SIG-M5 (cell line): ENCODE data around the gene TSPYL6.
"Not testable (repeated sequence)": the region's sequence is repeated elsewhere in the genome, so short reads cannot be mapped to it uniquely, and the experiment has no call there.

Experiments used
- DNase-seq: peaks from one replicate; lab custom pipeline; 2025; lab: John Stamatoyannopoulos, UW

TSPYL6 gene

DNA sequence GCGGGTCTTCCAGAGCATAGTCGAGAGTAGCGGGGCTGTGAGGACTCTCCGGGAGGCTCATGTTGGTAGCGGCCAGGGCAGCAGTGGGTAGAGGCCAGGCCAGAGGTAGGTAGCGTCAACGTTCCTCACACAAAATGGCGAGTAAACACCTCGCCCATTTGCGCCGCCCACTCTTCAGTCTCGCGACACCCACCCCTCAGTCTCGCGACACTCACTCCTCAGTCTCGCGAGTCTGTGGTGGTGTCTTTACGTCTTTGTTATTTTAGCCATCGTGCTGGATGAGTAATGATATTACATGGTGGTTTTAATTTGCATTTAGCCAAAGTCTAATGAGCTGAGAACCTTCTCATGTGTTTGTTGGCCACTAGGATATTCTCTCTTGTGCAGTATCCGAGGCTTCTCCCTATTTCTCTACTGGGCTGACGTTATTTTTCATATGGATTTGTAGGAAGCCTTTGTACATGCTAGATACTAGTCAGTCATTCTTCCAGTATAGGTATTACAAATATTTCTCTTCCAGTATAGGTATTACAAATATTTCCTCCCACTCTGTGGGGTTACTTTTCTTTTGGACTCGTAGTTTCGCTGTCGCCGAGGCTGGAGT lies at the start of gene TSPYL6:
Gene TSPYL6 (minus strand): TSS at position 139 of the 604 bp plus-strand sequence. CDS start 78 bp downstream, at position 61.
- no peak for DNase-seq

DNA sequence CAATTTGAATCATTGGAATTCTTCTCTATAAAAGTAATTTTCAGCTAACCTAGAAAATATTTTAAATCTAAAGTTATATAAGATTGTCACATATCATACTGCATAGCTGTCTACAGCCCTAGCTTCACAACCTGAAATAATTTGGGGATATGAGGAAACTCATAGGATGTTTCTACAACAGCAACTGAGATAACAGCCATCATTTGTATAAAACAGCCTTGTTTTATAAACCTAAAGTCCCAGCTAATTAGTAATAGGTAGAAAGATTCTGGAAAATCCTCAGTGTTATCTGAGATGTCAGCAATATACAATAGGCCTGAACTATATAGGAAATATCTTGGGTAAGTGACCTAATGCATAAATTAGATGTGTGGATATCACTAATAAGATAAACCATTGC lies 47.6 kb upstream of the TSPYL6 start:
- no peak for DNase-seq

DNA sequence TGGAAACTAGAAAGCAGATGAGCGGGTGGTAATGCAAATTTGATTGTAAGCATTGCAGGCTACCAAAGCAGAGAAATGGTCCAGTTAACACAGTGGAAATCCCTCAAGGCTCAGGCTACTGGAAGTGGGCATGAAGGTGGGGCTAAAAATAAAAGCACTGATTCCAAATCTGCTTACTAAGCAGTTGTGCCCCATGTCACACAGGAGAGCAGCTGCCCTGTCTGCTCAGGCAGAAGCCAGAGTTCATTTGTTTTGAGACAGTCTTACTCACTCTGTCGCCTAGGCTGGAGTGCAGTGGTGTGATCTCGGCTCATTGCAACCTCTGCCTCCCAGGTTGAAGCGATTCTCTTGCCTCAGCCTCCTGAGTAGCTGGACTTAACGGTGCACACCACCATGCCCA lies 42.5 kb upstream of the TSPYL6 start:
- no peak for DNase-seq

DNA sequence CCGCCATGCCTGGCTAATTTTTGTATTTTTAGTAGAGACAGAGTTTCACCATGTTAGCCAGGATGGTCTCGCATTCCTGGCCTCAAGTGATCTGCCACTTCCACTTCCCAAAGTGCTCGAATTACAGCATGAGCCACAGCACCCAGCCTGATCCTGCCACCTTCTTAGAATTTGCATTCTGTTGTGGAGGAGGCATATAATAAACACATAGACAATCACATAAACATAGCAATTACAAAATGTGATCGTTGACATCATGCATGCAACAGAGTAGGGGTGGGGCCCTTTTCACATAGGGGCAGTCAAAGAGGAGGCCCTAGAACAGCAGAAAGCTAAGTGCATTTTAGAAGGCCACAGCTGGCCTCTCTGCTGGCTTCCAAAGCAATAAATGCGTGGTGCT lies 39.9 kb upstream of the TSPYL6 start:
- DNase-seq = no peak

DNA sequence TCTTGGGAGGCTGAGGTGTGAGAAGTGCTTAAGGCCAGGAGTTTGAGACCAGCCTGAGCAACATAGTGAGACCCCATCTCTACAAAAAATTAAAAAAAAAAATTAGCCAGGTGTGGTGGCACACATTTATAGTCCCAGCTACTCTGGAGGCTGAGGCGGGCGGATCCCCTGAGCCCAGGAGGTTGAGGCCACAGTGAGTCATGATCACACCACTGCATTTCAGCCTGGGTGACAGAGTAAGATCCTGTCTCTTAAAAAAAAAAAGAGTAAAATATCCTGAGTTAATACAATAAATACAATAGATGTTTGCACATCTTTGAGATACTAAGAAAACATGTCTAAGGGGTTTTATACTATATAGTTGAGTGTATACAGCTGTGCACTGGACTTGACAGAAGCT lies 38.6 kb upstream of the TSPYL6 start:
- not testable (repeated sequence) for DNase-seq

DNA sequence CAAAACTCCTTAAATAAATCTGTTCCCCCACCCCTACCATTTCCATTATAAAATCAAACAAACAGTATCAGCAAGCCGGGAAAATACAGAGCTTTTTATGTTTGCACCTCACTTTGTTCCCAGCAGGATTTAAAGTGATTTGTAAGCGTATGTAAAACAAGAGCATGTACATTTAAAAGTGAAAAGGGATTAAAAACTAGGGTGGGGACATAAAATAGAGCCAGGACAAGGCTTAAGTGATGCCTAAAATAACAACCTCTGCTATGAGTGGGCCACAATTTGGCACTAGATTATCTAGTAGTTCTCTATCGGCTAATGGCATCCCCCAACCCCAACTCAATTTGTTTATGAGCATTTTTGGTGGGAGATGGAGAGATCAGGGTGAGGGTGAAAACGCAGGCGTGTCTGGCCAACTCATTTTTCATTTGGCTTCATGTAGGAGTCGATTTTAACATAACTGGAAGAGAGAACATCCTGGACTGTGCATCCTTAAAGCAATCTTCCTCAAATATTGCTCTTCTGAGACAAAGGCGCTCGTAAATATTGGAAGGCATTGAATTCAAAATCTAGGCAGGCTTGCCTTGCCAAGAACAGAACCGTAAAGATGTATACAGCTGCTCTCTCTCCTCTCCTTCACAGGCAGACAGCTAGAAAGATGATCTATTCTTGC lies 34.5 kb upstream of the TSPYL6 start:
- no peak for DNase-seq

DNA sequence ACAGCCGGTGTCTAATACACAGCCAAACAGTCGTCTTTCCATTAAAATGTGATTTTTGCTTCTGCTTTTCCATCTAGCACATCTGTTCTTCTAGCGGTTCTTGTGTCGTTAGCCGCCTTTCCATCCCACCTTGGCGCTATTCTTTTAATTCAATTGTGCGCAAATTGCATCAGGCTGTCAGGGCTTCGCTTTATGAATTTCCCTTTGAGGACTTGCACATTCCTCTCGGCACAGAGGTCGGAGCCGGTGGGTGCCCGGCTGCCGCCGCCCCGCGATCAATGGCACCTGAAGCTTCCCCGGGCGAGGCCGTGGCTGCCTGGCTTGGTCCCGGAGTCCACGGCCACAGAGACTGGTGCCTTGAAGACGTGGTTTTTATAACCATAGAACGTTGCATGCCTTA lies 33.9 kb upstream of the TSPYL6 start:
- no peak for DNase-seq

DNA sequence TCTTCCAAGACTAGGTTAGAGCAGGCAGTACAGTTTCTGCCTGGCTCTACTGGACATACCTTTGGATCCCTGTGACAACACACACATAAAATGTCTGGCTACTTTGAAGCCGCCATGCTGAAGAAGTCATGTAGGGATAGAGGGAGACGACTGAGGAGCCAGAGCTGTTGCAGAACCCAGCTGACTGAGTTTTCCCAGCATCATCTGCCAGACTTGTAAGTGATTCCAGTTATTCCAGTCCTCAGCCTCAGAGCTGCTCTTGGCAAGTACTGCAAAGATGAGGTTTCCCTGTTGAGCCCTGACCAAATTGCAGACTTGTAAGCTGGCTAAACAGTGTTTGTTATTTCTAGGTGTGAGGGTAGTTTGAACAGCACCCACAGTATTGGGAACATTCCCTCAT lies 31.5 kb upstream of the TSPYL6 start:
- DNase-seq = no peak

DNA sequence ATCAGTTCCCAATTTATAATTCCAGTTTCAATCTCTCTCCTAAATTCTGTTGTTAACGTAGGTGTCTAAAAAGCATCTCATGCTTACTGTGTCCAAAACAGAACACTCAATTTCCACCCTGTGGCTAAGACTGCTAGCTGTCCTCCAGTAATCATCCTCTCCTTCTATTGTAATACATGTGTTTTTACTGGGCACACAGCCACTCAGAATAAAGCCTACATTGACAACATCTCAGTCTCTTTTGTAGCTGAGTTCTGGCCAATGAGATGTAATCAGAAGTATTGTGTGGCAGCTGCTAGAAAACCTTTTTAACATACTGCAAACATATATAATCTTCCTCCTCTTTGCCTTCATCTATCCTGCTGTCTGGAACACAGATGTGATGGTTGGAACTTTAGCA lies 29.4 kb upstream of the TSPYL6 start:
- DNase-seq = no peak

DNA sequence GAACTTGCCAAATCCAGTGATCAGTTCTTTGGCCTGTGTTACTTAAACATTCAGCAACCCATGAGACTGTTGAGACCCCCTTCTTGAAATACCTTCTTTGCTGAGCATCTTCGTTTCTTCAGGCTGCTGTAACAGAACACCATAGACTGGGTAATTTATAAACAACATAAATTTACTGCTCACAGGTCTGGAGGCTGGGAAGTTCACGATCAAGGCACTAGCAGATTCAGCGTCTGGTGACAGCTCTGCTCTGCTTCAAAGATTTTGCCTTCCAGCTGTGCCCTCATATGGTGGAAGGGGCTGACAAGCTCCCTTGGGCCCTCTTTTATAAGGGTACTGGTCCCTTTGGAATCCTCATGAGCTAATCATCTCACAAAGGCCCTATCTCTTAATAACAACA lies 28.8 kb upstream of the TSPYL6 start:
- no peak for DNase-seq

DNA sequence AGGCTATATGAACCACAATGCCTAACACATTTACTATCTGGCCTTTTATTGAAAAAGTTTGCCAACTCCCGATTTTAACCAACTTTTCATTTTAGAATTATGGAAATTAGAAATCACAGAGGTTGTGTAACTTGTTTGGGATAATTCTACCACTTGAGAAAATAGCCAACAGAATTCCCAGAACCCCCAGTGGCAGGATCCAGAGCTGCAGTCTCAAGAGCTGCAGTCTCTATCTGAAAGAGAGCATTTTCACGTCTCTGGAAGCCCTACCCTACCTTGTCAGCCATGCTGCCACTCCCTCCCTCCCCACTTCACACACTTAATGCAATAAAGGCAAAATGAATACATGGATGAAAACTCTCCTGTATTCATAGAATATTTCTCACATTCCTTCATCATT lies 23.4 kb upstream of the TSPYL6 start:
- DNase-seq = no peak

DNA sequence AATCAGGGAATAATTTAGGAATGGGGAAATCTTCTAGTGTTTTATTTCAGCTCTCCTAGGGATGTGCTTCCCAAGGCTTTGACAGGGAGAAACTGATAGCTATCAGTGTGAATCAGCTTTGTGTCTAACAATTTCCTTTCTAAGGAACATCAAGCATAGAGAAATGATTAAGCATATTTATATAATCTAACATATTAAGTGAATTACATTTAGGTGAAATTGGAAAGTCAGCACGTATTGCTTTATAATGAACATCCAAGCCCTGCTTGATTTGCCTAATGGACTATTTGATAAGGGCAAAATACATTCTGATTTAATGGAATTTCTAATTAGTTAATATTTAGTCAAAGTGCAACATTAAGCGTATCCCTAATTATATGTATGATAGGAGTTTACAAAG lies 19.5 kb upstream of the TSPYL6 start:
- no peak for DNase-seq

DNA sequence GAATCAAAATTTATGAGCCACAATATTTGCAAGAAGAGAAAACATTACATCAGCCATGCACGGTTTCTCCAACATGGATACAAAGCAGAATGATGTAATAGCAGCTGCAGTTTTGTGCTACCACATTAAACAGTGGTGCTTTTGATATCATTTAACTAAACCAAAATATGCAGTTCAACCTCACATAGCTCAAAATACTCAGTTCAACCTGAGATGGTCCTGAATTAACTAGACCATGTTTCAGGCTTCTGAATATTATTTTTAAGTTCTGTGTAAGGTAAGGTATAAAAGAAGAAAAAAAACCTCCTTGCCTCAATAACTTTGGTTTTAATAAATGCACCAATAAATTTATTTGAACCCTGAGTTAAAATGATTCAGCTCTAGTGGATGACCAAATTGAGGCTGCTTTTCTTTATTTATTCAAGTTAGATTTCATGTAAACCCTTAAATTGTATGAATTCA lies 18.8 kb upstream of the TSPYL6 start:
- DNase-seq = no peak

DNA sequence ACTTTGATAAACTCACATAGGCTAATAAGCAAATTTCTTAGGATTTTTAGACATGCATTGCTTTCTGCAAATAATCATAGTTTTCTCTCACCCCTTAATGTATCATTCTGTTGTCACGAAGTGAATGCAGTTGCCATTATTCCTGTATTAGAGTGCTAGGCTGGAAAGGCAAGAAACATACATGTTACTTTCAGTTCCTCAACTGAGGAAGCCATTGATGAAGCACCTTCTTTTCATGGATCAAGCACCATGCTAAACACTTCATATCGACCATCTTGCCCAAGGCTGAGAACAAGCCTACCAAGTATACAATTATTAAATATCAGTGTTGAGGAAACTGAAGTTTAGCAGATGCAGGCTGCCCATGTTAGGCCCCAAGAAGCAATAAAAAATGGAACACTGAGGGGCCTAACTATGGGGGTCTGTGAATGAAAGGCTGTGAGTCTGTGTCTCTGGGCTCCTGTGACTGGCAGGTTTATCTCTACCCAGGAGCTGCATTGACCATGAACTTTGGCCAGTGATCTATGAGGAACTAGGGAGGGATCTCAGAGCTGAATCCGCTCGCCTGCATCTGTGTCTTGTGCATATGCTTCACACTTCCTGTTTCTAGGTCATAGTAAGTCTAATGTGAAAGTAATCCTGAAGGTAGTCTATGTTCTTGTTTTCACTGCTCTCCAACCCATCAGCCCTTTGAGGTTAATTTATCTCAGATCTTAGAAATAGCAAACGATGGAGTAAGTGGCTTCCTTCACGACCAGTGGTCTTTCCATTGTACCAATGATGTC lies 16.0 kb upstream of the TSPYL6 start:
- DNase-seq = no peak

DNA sequence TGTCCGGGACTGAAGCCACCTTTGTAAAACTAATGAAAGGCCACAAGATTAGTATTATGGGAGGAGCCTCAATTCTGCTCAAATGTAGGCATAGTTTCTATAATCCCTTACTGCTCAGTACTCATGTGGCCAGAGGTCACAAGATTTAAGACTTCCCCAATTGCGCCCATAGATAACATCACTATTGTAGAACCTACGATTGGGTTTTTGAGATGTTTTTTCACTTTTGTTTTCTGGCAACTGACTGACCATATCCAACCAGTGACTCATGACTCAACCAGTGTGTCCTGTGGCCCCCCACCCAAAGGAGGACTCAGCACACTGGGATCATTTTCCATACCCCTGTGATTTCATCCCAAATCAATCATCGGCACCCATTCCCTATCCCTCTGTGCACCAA lies 15.2 kb upstream of the TSPYL6 start:
- DNase-seq = no peak

DNA sequence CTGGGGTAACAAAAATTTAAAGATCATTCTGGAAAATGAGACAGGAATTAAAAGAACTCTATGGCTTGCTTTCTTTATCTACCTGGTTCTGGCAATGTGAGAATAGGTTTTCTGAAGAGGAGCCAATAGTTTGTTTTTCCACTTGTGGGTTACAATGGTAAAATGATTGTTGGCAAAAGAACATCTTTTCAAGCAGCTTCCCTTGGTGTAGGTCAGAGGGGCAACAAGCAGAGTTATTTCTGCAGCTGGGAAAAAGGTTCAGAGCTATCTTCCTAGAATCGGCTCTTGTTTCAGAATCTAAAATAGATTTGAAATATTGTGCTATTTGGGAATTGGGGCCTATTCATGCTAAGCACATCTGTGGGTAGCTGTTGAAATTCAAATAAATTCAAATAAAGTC lies 11.5 kb upstream of the TSPYL6 start:
- no peak for DNase-seq

DNA sequence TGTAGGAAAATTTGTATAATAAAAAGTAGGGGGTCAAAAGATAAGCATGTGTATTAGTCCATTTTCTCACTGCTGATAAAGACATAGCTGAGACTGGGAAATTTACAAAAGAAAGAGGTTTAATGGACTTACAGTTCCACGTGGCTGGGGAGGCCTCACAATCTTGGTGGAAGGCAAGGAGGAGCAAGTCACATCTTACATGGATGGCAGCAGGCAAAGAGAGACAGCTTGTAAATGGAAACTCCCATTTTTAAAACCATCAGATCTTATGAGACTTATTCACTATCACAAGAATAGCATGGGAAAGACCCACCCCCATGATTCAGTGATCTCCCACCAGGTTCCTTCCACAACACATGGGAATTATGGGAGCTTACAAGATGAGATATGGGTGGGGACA lies 9.1 kb upstream of the TSPYL6 start:
- not testable (repeated sequence) for DNase-seq

DNA sequence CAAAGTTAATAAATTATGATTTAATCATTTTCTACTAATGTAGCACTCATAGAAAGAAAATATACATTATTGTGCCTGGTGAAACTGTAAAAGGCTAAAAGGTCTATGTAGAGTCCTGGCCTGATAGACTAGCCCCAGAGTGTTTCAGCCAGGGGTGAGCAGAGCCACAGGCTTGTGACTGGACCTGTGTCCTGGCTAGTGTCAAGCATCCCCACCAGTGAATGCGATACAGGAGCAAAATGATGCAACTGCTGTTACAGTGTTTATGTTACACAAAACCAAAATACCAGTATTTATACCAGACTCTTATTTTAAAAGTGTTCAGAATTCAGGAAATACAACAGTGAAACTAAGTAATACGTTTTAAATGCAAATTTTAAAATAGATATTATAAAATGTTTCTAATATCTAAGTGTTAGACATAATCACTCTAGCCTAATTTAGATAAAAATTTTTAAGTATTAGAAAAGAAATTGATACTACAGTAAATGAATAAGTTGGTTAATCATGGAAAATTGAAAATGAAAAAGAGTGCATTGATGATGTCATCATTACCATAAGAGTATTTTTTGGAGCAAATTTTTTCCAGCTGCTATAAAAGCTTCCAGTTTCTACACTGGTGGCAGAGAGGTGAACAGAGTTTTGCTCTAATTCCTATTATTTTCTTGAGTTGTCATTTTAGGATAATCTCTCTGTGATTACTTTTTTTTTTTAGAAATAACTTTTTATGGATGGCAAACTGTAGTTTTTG lies 6.2 kb upstream of the TSPYL6 start:
- no peak for DNase-seq

DNA sequence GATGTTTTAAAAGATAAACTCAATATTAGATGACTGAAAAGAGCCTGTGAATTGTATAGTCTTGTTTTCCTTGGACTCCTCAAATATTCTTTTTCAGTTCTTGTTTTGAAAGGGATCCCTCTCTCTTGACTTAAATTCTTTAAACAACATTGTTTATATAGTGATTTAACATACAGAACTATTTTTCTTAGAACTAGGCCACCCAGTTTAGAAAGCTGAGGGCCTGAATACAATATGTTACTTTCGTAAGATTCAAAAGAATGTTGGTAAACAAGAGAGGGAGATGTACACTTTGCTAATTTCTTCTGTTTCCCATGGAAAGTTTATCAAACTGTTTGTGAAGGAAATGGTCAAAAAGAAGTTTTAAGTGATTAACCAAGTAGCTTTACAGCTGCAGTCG lies 5.5 kb upstream of the TSPYL6 start:
- DNase-seq = no peak

DNA sequence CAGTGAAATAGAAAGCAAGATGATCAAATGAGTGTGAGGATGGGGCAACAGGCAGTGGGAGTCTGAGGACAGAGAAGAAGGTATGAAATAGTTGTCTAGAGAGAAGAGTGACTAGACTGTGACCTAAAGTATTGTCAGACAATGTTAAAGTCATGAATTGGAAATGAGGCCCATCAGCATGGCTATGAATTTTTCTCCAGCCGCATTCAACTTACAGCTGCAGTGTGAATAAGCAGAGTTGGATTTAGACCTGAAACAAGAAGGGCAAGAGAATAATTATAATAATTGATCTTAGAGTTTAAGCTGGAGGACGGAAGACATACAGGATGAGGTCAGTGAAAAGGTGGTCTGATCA lies 4.2 kb upstream of the TSPYL6 start:
- no peak for DNase-seq

DNA sequence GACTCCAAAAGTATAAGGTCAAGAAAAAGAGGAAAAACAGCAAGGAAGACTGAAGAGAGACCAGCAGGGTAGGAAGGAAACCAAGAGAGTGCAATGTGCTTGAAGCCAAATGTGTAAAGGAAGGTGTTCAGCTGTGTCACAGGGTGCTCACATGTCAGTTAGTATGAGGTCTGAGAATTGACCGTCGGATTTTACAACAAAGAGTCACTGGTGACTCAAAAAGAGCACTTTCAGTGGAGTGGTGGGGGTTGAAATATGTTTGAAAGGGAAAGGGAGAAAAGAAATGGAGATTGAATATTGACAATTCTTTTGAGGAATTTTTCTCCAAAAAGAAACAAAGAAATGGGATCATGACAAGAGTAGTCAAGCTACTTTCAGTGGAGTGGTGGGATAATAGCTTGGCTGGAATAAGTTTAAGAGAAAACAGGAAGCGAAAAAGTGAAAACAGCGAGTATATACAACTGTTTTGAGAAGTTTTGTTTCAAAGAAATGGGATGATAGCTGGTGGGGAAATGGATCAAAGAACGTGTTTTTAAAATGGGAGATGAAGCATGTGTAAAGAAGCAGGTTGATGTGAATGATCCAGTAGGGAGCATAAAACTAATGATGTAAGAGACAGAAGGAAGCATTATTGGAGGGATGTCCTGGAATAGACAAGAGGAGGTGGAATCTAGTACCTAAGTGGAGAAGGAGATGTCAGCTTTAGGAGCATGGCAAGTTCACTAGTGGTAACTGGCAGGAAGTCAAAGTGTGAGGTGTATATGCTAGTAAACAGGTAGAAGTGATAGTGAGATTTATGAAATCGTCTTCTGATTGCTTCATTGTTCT lies 3.6 kb upstream of the TSPYL6 start:
- no peak for DNase-seq

DNA sequence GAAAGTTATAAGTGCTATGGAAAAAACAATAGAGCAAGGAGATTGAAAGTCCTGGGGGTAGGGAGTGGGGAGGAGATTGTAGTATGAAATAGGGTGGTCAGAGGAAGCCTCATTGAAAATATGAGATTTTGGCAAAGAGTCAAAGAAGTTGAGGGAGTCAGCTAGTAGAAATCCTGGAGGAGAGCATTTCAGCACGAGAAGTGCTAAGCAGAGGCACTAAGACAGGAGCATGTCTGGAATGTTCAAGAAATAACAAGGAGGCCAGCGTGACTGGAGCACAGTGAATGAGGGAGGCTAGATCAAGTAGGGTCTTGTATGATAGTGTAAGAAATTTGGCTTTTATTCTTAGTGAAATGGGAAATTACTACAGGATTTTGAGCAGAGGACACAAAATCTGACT lies 2.1 kb upstream of the TSPYL6 start:
- DNase-seq = no peak
